ENCODE measurements around the gene C13orf46. TPM values are rescaled to one million over a fixed set of nuclear protein-coding genes. Genes with fewer than 3 reads are reported as not detected.

C13orf46 gene
- total and polyA plus RNA-seq, 10 donors: 0.09 to 4.2 (median 1.2) TPM

- H3K27ac ChIP-seq: no peak overlapping the region
- H3K4me3 ChIP-seq: no peak overlapping the region
- no peaks in the 10 kb centered on the region for H3K9me3 ChIP-seq
- no peaks in the 10 kb centered on the region for H3K4me1 ChIP-seq
- peaks cover 0 to 85% (median 73%) of the 10 kb centered on the region in 6 donors for H3K36me3 ChIP-seq
- WGBS, 5 donors: 92 to 96% (median 95%) methylated on average over 17 of the region's 17 CpGs
- intact Hi-C loops (cut with DNase I; ENCODE audit: low total_unique reads): no loop called here
- no peaks in the 10 kb centered on the region for H3K27me3 ChIP-seq (replicated peaks in 1 of 7)
- DNase-seq: no peak
- no peak for TF ChIP-seq POLR2A (IDR thresholded peaks at IDR 0.05)
- no peak for TF ChIP-seq CTCF (IDR thresholded peaks at IDR 0.05 in 8 of 11, conservative IDR thresholded peaks at IDR 0.05 in 3 of 11)
- TF ChIP-seq POLR2AphosphoS5 (IDR thresholded peaks at IDR 0.05): no peak
Observed at GRCh38 chr13:114012141-114012540, 38.3 kb upstream of the C13orf46 start.

GRCh38 chr13:114011226-114011625, 37.4 kb upstream of the C13orf46 start:
- intact Hi-C loops (cut with DNase I; ENCODE audit: low total_unique reads): no loop called here
- 94 to 96% (median 95%) methylated on average over 17 to 19 of the region's 19 CpGs for WGBS, 5 donors
- peaks cover 0 to 76% (median 64%) of the 10 kb centered on the region in 6 donors for H3K36me3 ChIP-seq
- DNase-seq: no peak
- H3K4me1 ChIP-seq: no peaks in the 10 kb centered on the region
- H3K27me3 ChIP-seq (replicated peaks in 1 of 7): no peaks in the 10 kb centered on the region
- no peak overlapping the region for H3K27ac ChIP-seq
- no peaks in the 10 kb centered on the region for H3K9me3 ChIP-seq
- H3K4me3 ChIP-seq: no peak overlapping the region
- TF ChIP-seq POLR2A (IDR thresholded peaks at IDR 0.05) (no peak), POLR2AphosphoS5 (IDR thresholded peaks at IDR 0.05) (peak in 1 of 3 donors; percentile 20), CTCF (IDR thresholded peaks at IDR 0.05 in 8 of 11, conservative IDR thresholded peaks at IDR 0.05 in 3 of 11) (no peak)

GRCh38 chr13:114010401-114011101, 36.7 kb upstream of the C13orf46 start:
- TF ChIP-seq POLR2AphosphoS5 (IDR thresholded peaks at IDR 0.05): no peak
- TF ChIP-seq CTCF (IDR thresholded peaks at IDR 0.05 in 8 of 11, conservative IDR thresholded peaks at IDR 0.05 in 3 of 11): no peak
- TF ChIP-seq POLR2A (IDR thresholded peaks at IDR 0.05): no peak
- Histone ChIP-seq H3K4me1 (no peaks in the 10 kb centered on the region), H3K27ac (no peak overlapping the region), H3K4me3 (no peak overlapping the region), H3K9me3 (no peaks in the 10 kb centered on the region), H3K36me3 (peaks cover 0 to 70% (median 57%) of the 10 kb centered on the region in 6 donors), H3K27me3 (replicated peaks in 1 of 7) (no peaks in the 10 kb centered on the region)
- intact Hi-C loops (cut with DNase I; ENCODE audit: low total_unique reads): no loop called here
- 83 to 90% (median 89%) methylated on average over 31 to 37 of the region's 37 CpGs for WGBS, 5 donors
- DNase-seq: no peak

GRCh38 chr13:114009590-114010400, 35.9 kb upstream of the C13orf46 start:
- DNase-seq: peak; percentile 61
- Histone ChIP-seq H3K4me1 (no peaks in the 10 kb centered on the region), H3K4me3 (no peak overlapping the region), H3K36me3 (peaks cover 0 to 70% (median 50%) of the 10 kb centered on the region in 6 donors), H3K27me3 (replicated peaks in 1 of 7) (no peaks in the 10 kb centered on the region), H3K9me3 (no peaks in the 10 kb centered on the region), H3K27ac (no peak overlapping the region)
- intact Hi-C loops (cut with DNase I; ENCODE audit: low total_unique reads): no loop called here
- 93 to 96% (median 94%) methylated on average over 29 to 31 of the region's 31 CpGs for WGBS, 5 donors
- TF ChIP-seq POLR2A (IDR thresholded peaks at IDR 0.05) (no peak), POLR2AphosphoS5 (IDR thresholded peaks at IDR 0.05) (peak in 1 of 3 donors; percentile 14)
